ENCODE measurements around the gene MADCAM1.
A peak's percentile ranks its signal among the peaks of the same experiment; 100 is the strongest.

MADCAM1 gene

GRCh38 chr19:532561-533363, 36.5 kb downstream of the MADCAM1 start:
- DNase-seq: peak in 1 of 2 experiments; percentile 68

- DNase-seq: no peak
Measured at GRCh38 chr19:533364-534058, 37.2 kb downstream of the MADCAM1 start.

- DNase-seq: no peak
Measured at GRCh38 chr19:534088-534487, 37.8 kb downstream of the MADCAM1 start.

GRCh38 chr19:535017-535835, 38.9 kb downstream of the MADCAM1 start:
- DNase-seq: no peak

GRCh38 chr19:536031-536880, 40.0 kb downstream of the MADCAM1 start:
- no peak for DNase-seq

- no peak for DNase-seq
Measured at GRCh38 chr19:536881-537404, 40.7 kb downstream of the MADCAM1 start.

GRCh38 chr19:538641-539428, 42.5 kb downstream of the MADCAM1 start:
- DNase-seq: no peak

GRCh38 chr19:539429-540030, 43.2 kb downstream of the MADCAM1 start:
- DNase-seq: no peak

GRCh38 chr19:540867-541637, 44.8 kb downstream of the MADCAM1 start:
- DNase-seq: no peak

DNA sequence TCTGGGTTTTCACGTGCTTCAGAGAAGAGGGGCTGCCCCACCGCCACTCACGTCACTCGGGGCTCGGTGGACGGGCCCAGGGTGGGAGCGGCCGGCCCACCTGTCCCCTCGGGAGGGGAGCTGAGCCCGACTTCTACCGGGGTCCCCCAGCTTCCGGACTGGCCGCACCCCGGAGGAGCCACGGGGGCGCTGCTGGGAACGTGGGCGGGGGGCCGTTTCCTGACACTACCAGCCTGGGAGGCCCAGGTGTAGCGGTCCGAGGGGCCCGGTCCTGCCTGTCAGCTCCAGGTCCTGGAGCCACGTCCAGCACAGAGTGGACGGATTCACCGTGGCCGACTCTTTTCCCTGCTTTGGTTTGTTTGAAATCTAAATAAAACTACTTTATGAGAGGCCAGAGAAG, 45.4 kb downstream of the MADCAM1 start:
- no peak for DNase-seq

DNA sequence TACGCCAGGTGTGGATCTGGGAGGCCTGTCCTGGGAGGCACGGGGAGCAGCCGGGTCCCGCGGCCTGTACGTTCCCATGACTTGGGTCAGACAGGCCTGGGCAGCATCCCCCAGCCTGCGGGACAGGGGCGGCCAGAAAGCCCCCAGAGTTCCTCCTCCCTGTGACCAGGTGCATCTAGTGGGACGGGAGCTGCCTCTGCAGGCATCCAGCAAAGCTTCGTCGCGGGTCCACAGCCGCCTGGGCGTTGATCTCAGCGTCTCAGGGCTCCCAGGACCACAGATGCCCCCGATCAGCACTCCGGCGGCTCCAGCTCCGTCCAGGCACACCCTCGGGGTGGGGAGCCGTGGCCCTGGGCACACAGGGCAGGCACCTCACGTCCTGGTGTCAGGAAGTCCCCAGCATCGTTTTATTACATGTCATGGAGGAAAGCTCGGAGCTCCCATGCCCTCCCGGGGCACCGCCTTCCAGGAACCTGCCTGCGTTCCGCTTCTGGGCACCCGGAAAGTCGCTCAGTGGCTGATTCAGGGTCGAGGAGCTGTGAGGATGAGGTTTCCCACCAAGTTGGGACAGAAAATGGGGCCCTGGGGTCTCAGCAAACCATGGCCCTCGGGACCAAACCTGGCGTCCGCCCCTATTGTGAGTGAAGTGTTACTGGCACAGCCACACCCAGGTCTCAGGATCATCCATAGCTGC, 46.0 kb downstream of the MADCAM1 start:
- DNase-seq: no peak

GRCh38 chr19:543910-544608, 47.8 kb downstream of the MADCAM1 start, which contains the start of gene GZMM:
Gene GZMM (plus strand): TSS chr19:544053. CDS start chr19:544072, 19 bp downstream.
- no peak for DNase-seq

GRCh38 chr19:547117-547516, 50.8 kb downstream of the MADCAM1 start:
- no peak for DNase-seq

- no peak for DNase-seq
Measured at GRCh38 chr19:547836-548720, 51.8 kb downstream of the MADCAM1 start.

DNA sequence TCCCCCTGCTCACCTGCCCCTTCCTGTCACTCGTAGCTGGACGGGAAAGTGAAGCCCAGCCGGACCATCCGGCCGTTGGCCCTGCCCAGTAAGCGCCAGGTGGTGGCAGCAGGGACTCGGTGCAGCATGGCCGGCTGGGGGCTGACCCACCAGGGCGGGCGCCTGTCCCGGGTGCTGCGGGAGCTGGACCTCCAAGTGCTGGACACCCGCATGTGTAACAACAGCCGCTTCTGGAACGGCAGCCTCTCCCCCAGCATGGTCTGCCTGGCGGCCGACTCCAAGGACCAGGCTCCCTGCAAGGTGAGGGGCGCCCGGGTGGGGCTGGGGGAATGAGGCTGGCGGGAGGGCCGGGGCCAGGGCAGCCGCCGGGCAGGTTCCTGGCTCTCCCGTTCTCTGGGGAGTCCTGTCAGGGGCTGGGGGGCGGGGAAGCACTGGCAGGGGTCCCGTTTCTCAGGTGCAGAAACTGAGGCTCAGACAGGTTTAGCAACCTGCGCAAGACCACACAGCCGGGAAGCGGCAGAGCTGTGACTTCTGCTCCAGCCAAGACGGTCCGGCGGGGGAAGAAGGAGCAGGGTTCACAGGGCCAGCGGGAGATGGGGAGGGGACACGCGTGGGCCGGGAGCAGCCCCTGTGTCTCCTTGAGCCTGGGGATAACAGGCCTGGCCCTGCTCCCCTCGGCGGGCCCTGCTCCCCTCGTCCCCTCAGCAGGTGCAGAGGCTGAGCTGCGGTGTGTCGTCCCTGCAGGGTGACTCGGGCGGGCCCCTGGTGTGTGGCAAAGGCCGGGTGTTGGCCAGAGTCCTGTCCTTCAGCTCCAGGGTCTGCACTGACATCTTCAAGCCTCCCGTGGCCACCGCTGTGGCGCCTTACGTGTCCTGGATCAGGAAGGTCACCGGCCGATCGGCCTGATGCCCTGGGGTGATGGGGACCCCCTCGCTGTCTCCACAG, 52.9 kb downstream of the MADCAM1 start:
- no peak for DNase-seq

GRCh38 chr19:554817-555216, 58.5 kb downstream of the MADCAM1 start:
- DNase-seq: no peak
